DMS 273 (cell line): ENCODE data around the gene SCAANT1.

Experiments used
- DNase-seq: peaks from one replicate; lab custom pipeline; 2025; ENCODE audit not compliant: unreplicated experiment; lab: John Stamatoyannopoulos, UW

SCAANT1 gene

GRCh38 chr3:63934041-63934866 is 22.1 kb upstream of the SCAANT1 start:
- no peak for DNase-seq

GRCh38 chr3:63933459-63933858 is 21.3 kb upstream of the SCAANT1 start:
- no peak for DNase-seq

GRCh38 chr3:63932509-63933212 is 20.5 kb upstream of the SCAANT1 start:
- DNase-seq = no peak

- peak; percentile 7 for DNase-seq
Observed at GRCh38 chr3:63931290-63931689, 19.1 kb upstream of the SCAANT1 start.

GRCh38 chr3:63927422-63928280 is 15.5 kb upstream of the SCAANT1 start:
- no peak for DNase-seq

GRCh38 chr3:63926309-63926708 is 14.1 kb upstream of the SCAANT1 start:
- no peak for DNase-seq

- no peak for DNase-seq
Observed at GRCh38 chr3:63922491-63923199, 10.5 kb upstream of the SCAANT1 start.

GRCh38 chr3:63921741-63922482 is 9.7 kb upstream of the SCAANT1 start:
- no peak for DNase-seq

GRCh38 chr3:63920001-63920400 is 7.8 kb upstream of the SCAANT1 start:
- DNase-seq = no peak

GRCh38 chr3:63918321-63918720 is 6.1 kb upstream of the SCAANT1 start:
- no peak for DNase-seq

GRCh38 chr3:63914312-63914711 is 2.1 kb upstream of the SCAANT1 start:
- DNase-seq = no peak

GRCh38 chr3:63912768-63913588 is 795 bp upstream of the SCAANT1 start:
- DNase-seq = peak; percentile 47

- DNase-seq = no peak
Observed at GRCh38 chr3:63911509-63911872, 692 bp downstream of the SCAANT1 start.

- DNase-seq = no peak
Observed at GRCh38 chr3:63910891-63911290, 1.3 kb downstream of the SCAANT1 start.

- no peak for DNase-seq
Observed at GRCh38 chr3:63910001-63910400, 2.2 kb downstream of the SCAANT1 start.

GRCh38 chr3:63909431-63909830 is 2.8 kb downstream of the SCAANT1 start:
- no peak for DNase-seq

GRCh38 chr3:63908776-63909175 is 3.4 kb downstream of the SCAANT1 start:
- no peak for DNase-seq

- peak; percentile 29 for DNase-seq
Observed at GRCh38 chr3:63908081-63908736, 4.0 kb downstream of the SCAANT1 start.
